ENCODE results near the gene ZNF322. TPM values are rescaled to one million over a fixed set of nuclear protein-coding genes. Genes with fewer than 3 reads are reported as not detected.
A peak's percentile ranks its signal among the peaks of the same experiment; 100 is the strongest.

The ZNF322 gene
- total and polyA plus RNA-seq, 10 donors, result 6.1 to 25.9 (median 20.3) TPM

- 44 to 56% (median 54%) methylated on average over 7 of the region's 7 CpGs for WGBS, 5 donors
- no peak for DNase-seq
- H3K27ac ChIP-seq, result peak overlapping the region in 1 of 8 donors; percentile 34
- TF ChIP-seq POLR2A (IDR thresholded peaks at IDR 0.05) (no peak), CTCF (IDR thresholded peaks at IDR 0.05 in 8 of 11, conservative IDR thresholded peaks at IDR 0.05 in 3 of 11) (peak in 10 of 11 experiments; percentile 37 to 73 (median 62))
- H3K27me3 ChIP-seq (replicated peaks in 1 of 7), result peaks cover 0 to 12% (median 0%) of the 10 kb centered on the region in 7 donors
- H3K4me1 ChIP-seq, result peaks cover 0 to 9% (median 3%) of the 10 kb centered on the region in 6 donors
- peak overlapping the region in 3 of 8 donors; percentile 13 to 47 (median 17) for H3K4me3 ChIP-seq
- H3K36me3 ChIP-seq, result no peaks in the 10 kb centered on the region
- no peaks in the 10 kb centered on the region for H3K9me3 ChIP-seq
- intact Hi-C loops (cut with DNase I; ENCODE audit: low total_unique reads), result loop anchor here (5.0 kb wide), 1 partner anchor 475 kb away; no protein-coding TSS in a partner anchor
Observed at GRCh38 chr6:26607434-26608230, 51.9 kb downstream of the ZNF322 start.

- Histone ChIP-seq H3K9me3 (no peaks in the 10 kb centered on the region), H3K4me3 (no peak overlapping the region), H3K27me3 (replicated peaks in 1 of 7) (no peaks in the 10 kb centered on the region), H3K4me1 (peaks cover 0 to 9% (median 3%) of the 10 kb centered on the region in 6 donors), H3K27ac (no peak overlapping the region), H3K36me3 (peaks cover 0 to 11% (median 5%) of the 10 kb centered on the region in 6 donors)
- DNase-seq, result no peak
- TF ChIP-seq POLR2AphosphoS5 (IDR thresholded peaks at IDR 0.05) (no peak), POLR2A (IDR thresholded peaks at IDR 0.05) (no peak), CTCF (IDR thresholded peaks at IDR 0.05 in 8 of 11, conservative IDR thresholded peaks at IDR 0.05 in 3 of 11) (no peak)
- WGBS, 5 donors, result 75 to 85% (median 82%) methylated on average over 3 of the region's 3 CpGs
- intact Hi-C loops (cut with DNase I; ENCODE audit: low total_unique reads), result loop anchor here (5.0 kb wide), 1 partner anchor 478 kb away; no protein-coding TSS in a partner anchor
Observed at GRCh38 chr6:26604797-26605196, 54.7 kb downstream of the ZNF322 start.

GRCh38 chr6:26604026-26604425 is 55.5 kb downstream of the ZNF322 start:
- DNase-seq, result no peak
- Histone ChIP-seq H3K4me1 (peaks cover 0 to 13% (median 3%) of the 10 kb centered on the region in 6 donors), H3K36me3 (peaks cover 0 to 19% (median 13%) of the 10 kb centered on the region in 6 donors), H3K27ac (no peak overlapping the region), H3K4me3 (no peak overlapping the region), H3K9me3 (no peaks in the 10 kb centered on the region), H3K27me3 (replicated peaks in 1 of 7) (no peaks in the 10 kb centered on the region)
- TF ChIP-seq POLR2A (IDR thresholded peaks at IDR 0.05), result no peak
- no peak for TF ChIP-seq CTCF (IDR thresholded peaks at IDR 0.05 in 8 of 11, conservative IDR thresholded peaks at IDR 0.05 in 3 of 11)
- no peak for TF ChIP-seq POLR2AphosphoS5 (IDR thresholded peaks at IDR 0.05)
- 60 to 76% (median 70%) methylated on average over 3 of the region's 3 CpGs for WGBS, 5 donors
- intact Hi-C loops (cut with DNase I; ENCODE audit: low total_unique reads), result no loop called here

GRCh38 chr6:26602262-26602661 is 57.3 kb downstream of the ZNF322 start:
- peaks cover 10 to 24% (median 15%) of the 10 kb centered on the region in 6 donors for H3K4me1 ChIP-seq
- TF ChIP-seq POLR2AphosphoS5 (IDR thresholded peaks at IDR 0.05) (no peak), CTCF (IDR thresholded peaks at IDR 0.05 in 8 of 11, conservative IDR thresholded peaks at IDR 0.05 in 3 of 11) (no peak), POLR2A (IDR thresholded peaks at IDR 0.05) (no peak)

More at GRCh38 chr6:26602262-26602661, 57.3 kb downstream of the ZNF322 start:
- Histone ChIP-seq H3K27me3 (replicated peaks in 1 of 7) (no peaks in the 10 kb centered on the region), H3K4me3 (no peak overlapping the region), H3K36me3 (peaks cover 0 to 32% (median 25%) of the 10 kb centered on the region in 6 donors), H3K27ac (no peak overlapping the region), H3K9me3 (no peaks in the 10 kb centered on the region)
- DNase-seq, result no peak
- WGBS, 5 donors, result 88 to 95% (median 91%) methylated on average over 3 of the region's 3 CpGs
- intact Hi-C loops (cut with DNase I; ENCODE audit: low total_unique reads), result no loop called here
